ENCODE data around the gene DNMT1. TPM values are rescaled to one million over a fixed set of nuclear protein-coding genes. Genes with fewer than 3 reads are reported as not detected.

DNMT1 gene
- total RNA-seq, 1 experiment from 2014 or later: 227 TPM

- Histone ChIP-seq H3K27me3 (ENCODE audit: insufficient read depth, low read length) (no peaks in the 10 kb centered on the region), H2AK5ac (ENCODE audit: insufficient read length, low read length) (no peak overlapping the region), H3K27ac (ENCODE audit: insufficient read length, low read depth, low read length) (no peak overlapping the region), H4K8ac (replicated peaks; ENCODE audit: insufficient read length, low read depth, low read length) (no peak overlapping the region), H3K23me2 (ENCODE audit: insufficient read length, low read depth, low read length, poor library complexity, severe bottlenecking) (no peaks in the 10 kb centered on the region), H3K14ac (ENCODE audit: insufficient read depth, low read length) (no peak overlapping the region), H4K20me1 (ENCODE audit: control insufficient read depth, insufficient read depth, insufficient read length) (no peaks in the 10 kb centered on the region), H4K5ac (ENCODE audit: insufficient read length, low read depth, low read length) (no peak overlapping the region), H3T11ph (ENCODE audit: low read length) (no peak overlapping the region), H2BK20ac (ENCODE audit: low read depth, low read length, poor library complexity, severe bottlenecking) (no peak overlapping the region), H2BK120ac (ENCODE audit: low read depth, low read length, poor library complexity, severe bottlenecking) (no peak overlapping the region), H2BK5ac (ENCODE audit: insufficient read length, low read length) (no peak overlapping the region), H3K4me1 (ENCODE audit: insufficient read depth, low read length) (no peaks in the 10 kb centered on the region), H3K79me2 (ENCODE audit: insufficient read depth, low read length) (0 out of 2 replicates have a peak, but pooled peaks cover 2% of the 10 kb centered on the region), H2BK12ac (ENCODE audit: insufficient read length, low read depth, low read length) (no peak overlapping the region), H4K91ac (ENCODE audit: insufficient read length, low read depth, low read length) (no peak overlapping the region), H3K9me3 (ENCODE audit: control insufficient read depth, low read depth, low read length) (no peaks in the 10 kb centered on the region), H3K79me1 (ENCODE audit: insufficient read depth, low read depth, low read length, poor library complexity, severe bottlenecking) (no peaks in the 10 kb centered on the region), H3K56ac (ENCODE audit: insufficient read length, low read depth, low read length) (no peak overlapping the region), H2BK15ac (ENCODE audit: low read depth, low read length) (no peak overlapping the region), H3K4ac (ENCODE audit: low read depth, low read length) (no peak overlapping the region), H3K18ac (ENCODE audit: insufficient read length, low read depth, low read length) (no peak overlapping the region), H2AFZ (ENCODE audit: low read length) (no peak overlapping the region), H3K4me2 (ENCODE audit: insufficient read depth, insufficient read length, low read length) (no peak overlapping the region), H3K23ac (ENCODE audit: insufficient read length, low read depth, low read length) (no peak overlapping the region), H3K9ac (ENCODE audit: extremely low read depth, insufficient read length, low read length) (no peak overlapping the region)
- WGBS (ENCODE audit: extremely low coverage, insufficient read length, low lambda C conversion rate): no CpG with 5 or more reads among the region's 15 CpGs
- no peak for DNase-seq
- no peaks in the 10 kb centered on the region for H3K4me1 Mint-ChIP-seq
- H3K36me3 Mint-ChIP-seq (ENCODE audit: insufficient read depth in 1 of 3, low read depth in 3 of 3): peaks cover 52 to 97% (median 86%) of the 10 kb centered on the region in 3 experiments; a peak in 6 of 7 replicates
- H3K9me3 Mint-ChIP-seq: no peaks in the 10 kb centered on the region
- no peak for TF ChIP-seq CTCF (conservative IDR thresholded peaks at IDR 0.05)
- H3K27me3 Mint-ChIP-seq (ENCODE audit: low read depth): no peaks in the 10 kb centered on the region; the same call in 1 of the 2 replicates
- H3K27ac Mint-ChIP-seq: peak overlapping the region in 1 of 3 experiments; percentile 75; a peak in 2 of 7 replicates
- no peak overlapping the region for H3K4me3 Mint-ChIP-seq
These were observed 51.9 kb downstream of the DNMT1 start for GRCh38 chr19:10142701-10143375.

Data from H9 (cell line).